Rectal smooth muscle tissue (tissue), 1 donor: ENCODE data around the gene ARGLU1.

Experiments used
- H3K27ac ChIP-seq: one replicate; pipeline ENCODE4 v1.7.0; 2013; ENCODE audit warnings: low read depth, low read length, inconsistent platforms
- H3K27me3 ChIP-seq: one replicate; pipeline ENCODE4 v1.7.0; 2013; ENCODE audit warnings: low read length; ENCODE audit not compliant: control insufficient read depth, insufficient read depth
- H3K36me3 ChIP-seq: one replicate; pipeline ENCODE4 v1.7.0; 2013; ENCODE audit warnings: low read length; ENCODE audit not compliant: control insufficient read depth, insufficient read depth
- H3K4me1 ChIP-seq: one replicate; pipeline ENCODE4 v1.7.0; 2013; ENCODE audit warnings: low read length; ENCODE audit not compliant: control insufficient read depth, insufficient read depth
- H3K4me3 ChIP-seq: one replicate; pipeline ENCODE4 v1.7.0; 2013; ENCODE audit warnings: low read length
- H3K9ac ChIP-seq: one replicate; pipeline ENCODE4 v1.7.0; 2013; ENCODE audit warnings: low read length

The ARGLU1 gene

DNA sequence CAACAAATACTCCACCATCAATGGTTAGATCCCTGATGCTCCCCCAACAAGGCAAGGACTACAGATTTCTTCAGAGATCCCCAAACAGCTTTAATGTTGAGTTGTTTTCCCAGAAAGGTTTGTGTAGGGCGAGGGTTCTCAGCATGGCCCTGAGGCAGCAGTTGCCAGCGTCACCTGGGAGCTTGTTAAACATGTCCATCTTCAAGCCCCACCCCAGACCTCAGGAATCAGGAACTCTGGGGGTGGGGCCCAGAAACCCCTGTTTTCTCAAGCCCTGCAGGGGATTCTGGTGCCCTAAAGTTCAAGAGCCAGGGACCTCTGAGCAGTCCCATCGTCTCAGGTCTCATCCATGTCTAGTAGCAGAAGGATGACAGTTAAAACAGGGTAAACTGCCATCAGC is 42.1 kb downstream of the ARGLU1 start:
- no peaks in the 10 kb centered on the region for H3K27me3 ChIP-seq
- no peaks in the 10 kb centered on the region for H3K36me3 ChIP-seq
- no peak overlapping the region for H3K27ac ChIP-seq
- no peak overlapping the region for H3K4me3 ChIP-seq
- H3K4me1 ChIP-seq, result peaks cover 12% of the 10 kb centered on the region
- no peak overlapping the region for H3K9ac ChIP-seq

DNA sequence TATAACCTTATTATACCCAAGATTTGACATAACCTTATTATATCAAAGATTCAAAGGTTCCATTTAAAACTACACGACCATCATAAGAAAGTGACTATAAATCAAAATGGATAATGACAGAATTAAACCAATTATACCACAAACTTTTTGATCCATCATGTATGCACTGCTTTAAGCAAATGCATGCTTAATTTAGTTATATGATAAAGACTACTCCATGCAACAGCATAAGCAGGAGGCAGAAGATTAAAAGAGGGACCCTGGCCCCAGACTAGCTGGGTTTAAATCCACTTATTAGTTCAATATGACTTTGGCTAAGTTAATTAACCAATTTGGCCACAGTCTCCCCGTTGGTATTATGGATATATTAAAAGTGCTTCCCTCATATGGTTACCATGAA is 43.8 kb downstream of the ARGLU1 start:
- Histone ChIP-seq H3K27ac (no peak overlapping the region), H3K4me1 (peaks cover 8% of the 10 kb centered on the region), H3K27me3 (no peaks in the 10 kb centered on the region), H3K4me3 (no peak overlapping the region), H3K9ac (no peak overlapping the region), H3K36me3 (no peaks in the 10 kb centered on the region)

DNA sequence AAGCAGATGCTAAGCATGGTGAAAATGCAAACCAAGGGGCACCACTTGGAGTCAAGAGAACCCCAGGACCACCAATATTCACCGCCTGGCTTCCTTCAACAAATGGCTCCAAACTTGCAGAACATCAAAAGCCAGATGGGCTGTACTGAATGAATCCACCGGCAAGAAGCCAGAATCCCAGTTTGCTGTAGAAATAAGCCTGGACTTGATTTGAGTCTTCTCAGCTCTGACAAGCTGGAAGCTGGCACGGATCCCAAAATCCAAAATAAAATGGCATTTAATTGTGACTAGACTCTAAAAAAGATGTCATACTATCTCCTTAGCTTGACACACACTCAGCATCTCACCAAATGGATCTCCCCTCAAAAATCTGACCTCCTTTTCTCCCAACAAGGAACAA is 44.4 kb downstream of the ARGLU1 start:
- Histone ChIP-seq H3K9ac (no peak overlapping the region), H3K4me3 (no peak overlapping the region), H3K4me1 (peaks cover 8% of the 10 kb centered on the region), H3K27ac (no peak overlapping the region), H3K36me3 (no peaks in the 10 kb centered on the region), H3K27me3 (no peaks in the 10 kb centered on the region)

DNA sequence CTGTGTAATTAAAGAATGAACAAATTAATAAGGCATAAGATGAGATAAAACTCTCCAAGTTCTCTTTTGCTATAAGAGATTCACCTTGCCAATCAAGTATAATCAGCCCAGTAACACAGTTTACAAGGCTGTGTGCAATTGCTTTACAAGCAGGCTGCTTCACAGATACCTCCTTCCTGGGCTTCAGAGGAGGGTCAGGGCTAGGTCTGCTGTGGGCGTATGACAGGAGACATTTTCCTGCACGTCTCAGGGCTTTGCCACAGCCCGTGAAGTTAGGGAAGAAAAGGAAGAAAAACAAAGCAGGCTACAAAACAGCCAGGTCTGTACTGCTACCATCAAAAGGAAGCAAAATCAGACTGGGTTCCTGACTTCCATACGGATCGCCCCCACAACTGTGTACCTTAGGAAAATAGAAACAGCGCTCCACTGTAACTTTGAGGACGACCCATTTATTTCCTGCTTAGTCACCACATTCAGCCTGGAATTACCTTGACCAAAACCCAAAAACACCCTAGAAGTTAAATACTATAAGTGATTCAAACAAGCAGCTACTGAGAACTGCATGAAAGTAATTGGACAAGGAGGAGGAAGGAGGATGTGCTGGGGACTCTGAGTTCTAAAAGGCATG is 44.9 kb downstream of the ARGLU1 start:
- H3K27me3 ChIP-seq, result no peaks in the 10 kb centered on the region
- H3K4me3 ChIP-seq, result no peak overlapping the region
- H3K4me1 ChIP-seq, result peaks cover 8% of the 10 kb centered on the region
- H3K9ac ChIP-seq, result no peak overlapping the region
- H3K36me3 ChIP-seq, result no peaks in the 10 kb centered on the region
- H3K27ac ChIP-seq, result no peak overlapping the region

DNA sequence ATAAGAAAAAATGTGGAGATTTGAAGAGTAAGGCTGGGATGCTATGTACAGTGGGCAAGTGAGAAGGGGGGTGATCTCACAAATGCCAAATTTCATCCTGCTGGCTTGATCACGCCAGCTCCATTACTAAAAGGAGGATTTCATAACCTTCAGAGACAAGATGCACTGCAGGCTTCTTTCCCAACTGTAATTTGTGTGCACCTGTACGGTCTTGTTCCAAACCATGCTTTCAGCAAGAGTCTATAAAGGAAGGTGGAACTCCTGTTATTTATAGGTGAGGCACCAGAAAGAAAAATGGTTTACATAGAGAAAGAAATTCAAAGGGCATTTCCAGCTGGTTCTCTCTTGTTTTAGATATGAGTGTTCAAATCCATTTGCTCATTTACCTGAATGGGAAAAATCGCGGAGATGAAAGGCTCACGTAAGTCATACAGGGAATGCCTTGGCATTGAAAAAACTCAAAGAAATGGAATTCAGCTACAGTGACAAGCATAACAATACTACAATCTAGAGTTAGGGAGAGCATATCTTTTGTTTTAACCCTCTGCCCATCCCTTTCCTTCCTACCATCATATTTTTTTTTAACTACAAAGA is 45.7 kb downstream of the ARGLU1 start:
- Histone ChIP-seq H3K27me3 (no peaks in the 10 kb centered on the region), H3K9ac (no peak overlapping the region), H3K4me1 (peaks cover 10% of the 10 kb centered on the region), H3K36me3 (no peaks in the 10 kb centered on the region), H3K27ac (no peak overlapping the region), H3K4me3 (no peak overlapping the region)

DNA sequence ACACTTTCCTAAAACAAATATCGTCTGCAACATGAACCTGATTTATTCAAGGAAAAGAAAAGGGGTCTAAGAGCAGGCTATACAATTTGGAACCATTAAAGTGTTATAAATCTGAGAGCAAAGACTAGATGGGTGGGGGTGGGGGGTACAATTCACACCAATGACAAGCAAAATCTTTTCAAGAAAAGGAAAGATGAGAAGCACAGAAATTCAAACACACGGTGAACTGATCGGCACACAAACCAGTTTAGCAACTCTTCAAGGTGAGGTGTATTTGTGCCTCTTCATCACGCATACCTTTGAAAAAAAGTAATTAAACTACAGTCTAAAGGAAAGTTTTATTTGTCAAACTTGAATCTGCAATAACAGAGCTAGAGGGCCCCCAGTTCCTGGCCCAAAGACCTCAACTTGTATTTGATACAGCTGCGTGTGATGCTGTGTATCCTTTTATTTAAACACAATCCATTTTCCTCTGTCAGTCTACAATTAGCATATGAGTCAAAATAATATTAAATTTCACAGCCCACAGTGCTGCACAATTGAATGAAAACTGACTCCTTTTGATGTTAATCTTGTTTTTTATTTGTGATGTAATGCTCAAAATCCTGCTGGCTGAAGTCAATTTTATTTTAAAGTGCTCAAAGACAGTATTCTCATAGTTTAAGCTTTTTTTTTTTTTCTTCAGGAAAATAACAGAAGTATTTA is 46.7 kb downstream of the ARGLU1 start:
- H3K9ac ChIP-seq, result no peak overlapping the region
- peaks cover 14% of the 10 kb centered on the region for H3K4me1 ChIP-seq
- no peak overlapping the region for H3K27ac ChIP-seq
- H3K36me3 ChIP-seq, result no peaks in the 10 kb centered on the region
- no peaks in the 10 kb centered on the region for H3K27me3 ChIP-seq
- H3K4me3 ChIP-seq, result no peak overlapping the region

DNA sequence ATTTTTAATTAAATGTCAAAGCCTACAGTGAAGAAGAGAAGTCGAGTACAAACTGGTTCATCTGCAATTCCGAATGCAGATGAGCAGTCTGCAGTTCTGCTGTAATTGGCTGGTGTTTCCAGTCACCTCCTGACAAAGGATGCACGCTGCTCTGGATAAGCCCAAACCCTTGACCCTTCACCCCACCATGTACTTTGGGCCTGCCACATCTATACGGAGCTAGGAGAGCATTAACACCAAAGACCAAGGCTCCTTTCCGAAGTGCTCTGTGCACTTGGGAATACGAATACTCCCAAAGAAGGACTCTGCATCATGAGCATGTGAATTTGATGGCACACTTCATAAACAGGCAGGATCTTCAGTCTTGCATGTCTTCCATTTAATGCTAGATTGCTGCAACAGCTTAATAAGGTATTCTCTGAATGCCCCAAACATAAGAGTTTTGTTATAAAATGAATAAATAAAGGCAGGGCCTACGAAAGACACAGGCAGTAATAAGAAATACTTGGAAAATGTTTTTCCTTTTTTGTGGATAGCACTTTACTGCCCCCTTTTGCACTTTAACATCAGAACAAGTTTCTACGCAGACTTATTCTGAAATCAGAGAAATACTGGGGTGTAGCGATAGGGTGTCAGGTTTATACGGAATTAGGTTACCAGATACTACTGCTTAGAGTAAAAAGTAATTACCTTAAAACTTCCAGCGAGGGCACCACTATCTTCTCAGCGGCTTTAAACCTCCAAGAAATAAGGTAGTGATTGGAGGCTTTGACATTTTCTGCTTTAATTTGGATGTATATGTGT is 47.5 kb downstream of the ARGLU1 start:
- Histone ChIP-seq H3K27me3 (no peaks in the 10 kb centered on the region), H3K4me3 (no peak overlapping the region), H3K9ac (no peak overlapping the region), H3K27ac (no peak overlapping the region), H3K36me3 (no peaks in the 10 kb centered on the region), H3K4me1 (peaks cover 15% of the 10 kb centered on the region)

DNA sequence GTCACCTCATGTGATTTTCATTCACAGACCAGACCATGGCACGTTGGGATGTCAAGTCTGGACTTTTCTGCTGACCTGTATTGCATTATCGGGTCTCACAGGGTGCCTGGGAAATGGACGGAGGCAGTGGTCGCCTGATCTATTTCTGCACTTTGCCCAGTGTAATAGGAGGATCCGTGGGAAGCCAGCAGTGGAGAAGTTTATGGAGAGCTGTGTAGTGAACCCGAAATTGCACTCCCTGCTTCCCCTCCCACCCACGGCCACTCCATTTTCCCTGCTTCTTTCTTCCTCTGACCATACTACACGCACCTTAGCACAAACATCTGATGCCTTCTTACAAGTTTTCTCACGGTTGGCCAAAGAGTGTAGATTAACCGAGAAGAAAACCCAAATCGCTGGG is 49.4 kb downstream of the ARGLU1 start:
- H3K4me1 ChIP-seq, result peaks cover 23% of the 10 kb centered on the region
- H3K27me3 ChIP-seq, result no peaks in the 10 kb centered on the region
- H3K9ac ChIP-seq, result no peak overlapping the region
- no peaks in the 10 kb centered on the region for H3K36me3 ChIP-seq
- no peak overlapping the region for H3K4me3 ChIP-seq
- H3K27ac ChIP-seq, result no peak overlapping the region

DNA sequence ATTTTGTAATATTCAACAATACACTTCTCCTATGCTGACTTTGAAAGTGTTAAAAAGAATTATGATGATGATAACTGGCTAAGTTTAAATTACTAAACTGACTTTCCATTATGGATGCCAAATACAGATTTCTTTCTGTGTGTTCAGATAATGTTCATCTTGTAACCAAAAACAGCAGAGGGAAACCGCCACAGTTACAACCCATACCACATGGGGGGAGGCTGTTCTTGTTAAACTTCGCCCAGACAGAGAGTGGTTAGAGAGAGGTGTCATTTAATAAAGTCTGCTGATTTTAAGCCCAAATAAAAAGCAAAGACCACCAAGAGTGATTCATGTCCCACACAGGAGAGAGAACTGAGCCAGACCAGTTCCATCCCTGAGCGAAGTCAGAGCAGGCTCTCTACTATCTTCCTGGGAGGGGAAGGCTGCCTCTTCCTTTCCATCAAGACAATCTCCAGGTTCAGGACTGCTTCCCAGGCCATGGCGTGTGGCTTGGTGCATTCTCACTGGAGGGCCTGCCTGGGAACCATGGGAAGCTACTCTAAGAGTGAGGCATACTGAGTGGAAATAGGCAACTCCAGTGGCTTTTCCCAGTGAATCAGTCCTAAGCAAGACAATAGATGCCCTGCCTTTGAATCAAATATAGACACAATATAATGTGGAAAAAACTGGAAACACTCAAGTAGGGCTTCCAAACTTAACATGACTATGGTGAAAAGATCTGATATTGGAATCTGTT is 50.7 kb downstream of the ARGLU1 start:
- H3K27me3 ChIP-seq, result no peaks in the 10 kb centered on the region
- H3K4me3 ChIP-seq, result peak overlapping the region; percentile 19
- H3K36me3 ChIP-seq, result no peaks in the 10 kb centered on the region
- H3K27ac ChIP-seq, result no peak overlapping the region
- peaks cover 24% of the 10 kb centered on the region for H3K4me1 ChIP-seq
- no peak overlapping the region for H3K9ac ChIP-seq

DNA sequence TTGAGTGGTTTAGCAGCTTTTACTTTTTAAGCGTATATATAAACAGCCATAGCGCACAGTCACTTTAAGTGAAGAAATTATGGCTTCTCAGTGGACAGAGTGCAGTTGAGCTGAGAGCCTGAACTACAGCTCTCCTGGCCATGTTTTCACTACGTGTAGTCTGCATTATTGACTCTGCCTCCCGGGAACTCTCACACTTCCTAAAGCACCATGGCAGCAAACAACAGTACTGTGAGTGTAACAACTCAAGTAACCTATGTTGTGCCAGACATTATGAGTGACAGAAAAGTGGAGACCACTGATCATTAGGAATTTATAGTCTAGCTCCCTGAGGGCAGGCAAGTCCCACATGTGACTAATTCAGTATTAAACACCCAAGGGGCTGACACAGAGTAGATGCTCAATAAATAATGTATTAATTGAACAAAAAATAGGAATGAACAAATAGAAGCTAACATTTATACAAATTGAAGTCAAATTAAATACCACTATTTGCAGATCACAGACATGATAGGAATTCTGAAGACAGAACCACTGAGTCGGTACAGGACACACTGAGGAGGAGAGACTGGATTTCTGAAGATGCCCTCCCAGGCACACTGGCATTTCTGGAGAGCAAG is 52.2 kb downstream of the ARGLU1 start:
- Histone ChIP-seq H3K27ac (no peak overlapping the region), H3K4me3 (no peak overlapping the region), H3K4me1 (peaks cover 24% of the 10 kb centered on the region), H3K27me3 (no peaks in the 10 kb centered on the region), H3K9ac (no peak overlapping the region), H3K36me3 (peaks cover 3% of the 10 kb centered on the region)

DNA sequence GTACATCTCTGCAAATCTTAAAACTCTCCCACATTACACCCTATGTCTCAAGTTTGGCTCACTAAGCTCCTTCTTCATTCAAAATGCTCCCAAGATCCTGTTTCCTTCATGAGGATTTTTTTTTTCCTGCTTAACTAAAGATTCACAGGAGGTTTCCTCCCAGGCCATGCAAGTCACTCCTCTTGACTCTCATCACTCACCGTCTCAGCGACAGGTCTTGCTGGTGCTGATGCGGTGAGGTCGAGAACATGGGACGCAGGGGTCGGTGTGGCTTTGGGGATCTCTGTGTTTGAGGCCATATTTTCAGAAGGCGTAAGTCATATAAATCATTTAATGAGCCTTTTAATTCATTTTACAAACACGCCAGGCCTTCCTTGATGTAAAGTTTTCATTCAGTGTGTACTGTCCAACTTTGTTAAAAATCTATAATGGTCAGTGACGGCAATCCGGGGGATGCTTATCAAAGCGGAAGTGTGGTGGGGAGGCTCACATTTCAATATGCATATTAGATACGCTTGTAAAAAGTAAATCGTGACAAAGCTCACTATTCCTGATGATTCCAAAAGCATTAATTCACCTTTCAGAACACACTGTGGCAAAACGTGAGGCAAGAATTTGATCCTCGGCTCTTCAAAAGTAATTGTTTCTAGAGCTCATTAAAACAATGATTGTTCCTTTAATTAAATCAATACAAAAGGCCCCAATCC is 52.9 kb downstream of the ARGLU1 start:
- H3K27ac ChIP-seq, result peak overlapping the region; percentile 4
- peaks cover 21% of the 10 kb centered on the region for H3K4me1 ChIP-seq
- no peak overlapping the region for H3K4me3 ChIP-seq
- peaks cover 3% of the 10 kb centered on the region for H3K36me3 ChIP-seq
- H3K9ac ChIP-seq, result no peak overlapping the region
- H3K27me3 ChIP-seq, result no peaks in the 10 kb centered on the region
